Left kidney (tissue), 2 donors: ENCODE measurements around the gene SH3GLB1. TPM values are rescaled to one million over a fixed set of nuclear protein-coding genes. Genes with fewer than 3 reads are reported as not detected.

Experiments
- DNase-seq: peaks from one replicate; pipeline ENCODE4 v3.0.0-alpha.2; 2013
- polyA plus RNA-seq: library from polyadenylated mRNA; unstranded; fragments of 120-200 nt; gene quantifications from one replicate; pipeline ENCODE4 v1.2.1, GENCODE V29; 2013; ENCODE audit not compliant: insufficient read length

SH3GLB1 gene
- polyA plus RNA-seq, 1 donor: 88.2 TPM

DNA sequence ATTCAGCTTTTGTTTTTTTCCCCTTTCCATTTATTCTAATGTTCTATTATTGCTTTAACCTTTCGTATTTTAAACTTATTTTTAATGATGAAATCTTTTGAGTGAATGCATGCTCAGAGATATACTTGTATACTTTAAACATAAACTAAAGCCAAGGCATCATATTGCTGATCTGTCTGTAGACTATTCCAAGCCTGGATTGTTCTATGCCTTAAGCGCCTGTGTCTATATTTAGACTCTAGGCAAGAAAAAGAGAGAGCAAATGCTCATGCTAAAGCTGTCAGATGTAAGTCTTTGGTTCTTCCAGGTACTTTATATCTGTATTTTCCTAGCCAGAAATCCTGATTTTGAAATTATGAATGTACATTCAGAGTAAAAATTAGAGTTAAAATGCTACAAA, 14.4 kb downstream of the SH3GLB1 start:
- DNase-seq: no peak

DNA sequence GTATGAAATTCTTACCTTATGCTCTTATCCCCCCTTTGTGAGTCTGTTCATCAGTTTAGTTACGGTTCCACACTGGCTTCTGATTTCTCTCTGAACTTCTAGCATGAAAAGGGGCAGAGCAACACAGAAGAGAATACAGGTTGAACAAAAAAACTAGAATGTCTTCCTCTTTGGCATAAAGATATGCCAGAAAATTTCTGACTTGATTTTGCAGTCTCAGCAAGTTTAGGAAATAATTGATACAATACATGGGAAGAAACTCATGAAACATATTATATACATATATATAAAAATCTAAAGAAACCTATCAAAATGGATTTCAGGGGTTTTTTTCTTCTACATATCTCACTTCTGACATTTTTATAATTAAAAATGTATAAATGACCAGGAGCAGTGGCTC, 27.0 kb downstream of the SH3GLB1 start:
- no peak for DNase-seq

GRCh38 chr1:86733340-86733739, 29.0 kb downstream of the SH3GLB1 start:
- no peak for DNase-seq

DNA sequence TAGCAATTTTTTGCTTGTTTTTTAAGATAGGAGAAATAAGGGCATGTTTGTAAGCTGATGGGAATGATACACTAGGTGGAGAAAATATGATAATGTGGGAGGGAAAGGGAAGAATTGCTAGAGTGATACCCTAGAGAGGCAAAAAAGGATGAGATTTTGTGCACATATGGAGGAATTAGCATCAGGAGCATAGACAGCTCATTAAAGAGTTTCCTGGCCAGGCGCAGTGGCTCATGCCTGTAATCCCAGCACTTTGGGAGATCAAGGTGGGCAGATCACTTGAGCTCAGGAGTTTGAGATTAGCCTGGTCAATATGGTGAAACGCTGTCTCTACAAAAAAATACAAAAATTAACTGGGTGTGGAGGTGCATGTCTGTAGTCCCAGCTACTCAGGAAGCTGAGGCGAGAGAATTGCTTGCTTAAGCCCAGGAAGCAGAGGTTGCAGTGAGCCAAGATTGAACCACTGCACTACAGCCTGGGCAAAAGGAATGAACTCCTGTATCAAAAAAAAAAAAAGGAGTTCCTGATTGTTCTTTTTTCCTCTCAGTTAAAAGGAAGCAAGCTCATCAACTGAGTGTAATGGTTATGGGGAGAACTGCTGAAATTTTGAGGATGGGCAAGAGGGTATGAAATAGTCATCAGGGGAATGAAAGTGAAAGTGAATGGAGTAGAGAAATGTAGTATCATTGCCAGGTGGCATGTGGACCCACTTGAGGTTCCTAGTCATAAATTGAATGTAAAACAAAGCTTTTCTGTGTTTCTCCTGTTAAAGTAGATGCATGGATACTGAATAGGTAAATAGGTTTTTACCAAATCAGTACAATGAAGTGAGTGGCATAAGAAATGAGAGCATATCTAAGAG, 35.5 kb downstream of the SH3GLB1 start:
- no peak for DNase-seq

GRCh38 chr1:86741947-86742572, 37.7 kb downstream of the SH3GLB1 start:
- DNase-seq: no peak

GRCh38 chr1:86747304-86747703, 42.9 kb downstream of the SH3GLB1 start:
- no peak for DNase-seq

DNA sequence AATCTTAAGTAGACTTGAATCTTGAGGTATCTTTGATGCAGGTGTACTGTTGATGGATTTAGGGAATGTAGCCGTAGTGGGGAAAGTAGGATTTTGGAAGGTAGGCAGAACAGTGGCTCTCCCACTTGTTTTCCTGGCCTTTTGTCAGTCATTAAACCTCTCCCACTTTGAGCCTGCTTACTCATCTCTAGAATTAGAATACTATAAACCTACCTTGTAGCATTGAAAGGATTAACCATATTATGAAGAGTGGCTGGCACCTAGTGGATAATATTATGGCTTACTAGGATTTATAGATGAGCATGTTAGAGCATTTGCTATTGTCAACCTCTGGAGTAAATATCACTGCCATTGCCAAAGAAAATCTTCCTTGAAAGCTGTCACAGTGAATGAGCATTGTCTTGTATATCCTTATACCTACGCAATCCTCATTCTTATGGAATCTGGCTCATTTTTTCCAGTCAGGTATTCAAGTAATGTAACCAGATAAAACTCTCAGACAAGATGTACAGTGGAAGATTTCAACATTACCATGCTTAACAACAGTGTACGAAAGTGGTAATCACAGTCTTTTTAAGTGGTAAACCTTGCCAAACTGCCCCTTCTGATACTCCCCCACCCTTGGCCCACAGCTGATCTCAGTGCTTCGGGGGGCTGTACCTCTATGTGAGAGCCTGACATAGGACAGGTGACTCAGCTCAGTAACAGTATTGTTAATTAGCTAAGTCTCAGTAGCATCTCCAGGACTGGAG, 44.4 kb downstream of the SH3GLB1 start:
- no peak for DNase-seq

- no peak for DNase-seq
Observed at GRCh38 chr1:86750076-86750475, 45.7 kb downstream of the SH3GLB1 start.

- DNase-seq: no peak
Observed at GRCh38 chr1:86750530-86750929, 46.2 kb downstream of the SH3GLB1 start.

DNA sequence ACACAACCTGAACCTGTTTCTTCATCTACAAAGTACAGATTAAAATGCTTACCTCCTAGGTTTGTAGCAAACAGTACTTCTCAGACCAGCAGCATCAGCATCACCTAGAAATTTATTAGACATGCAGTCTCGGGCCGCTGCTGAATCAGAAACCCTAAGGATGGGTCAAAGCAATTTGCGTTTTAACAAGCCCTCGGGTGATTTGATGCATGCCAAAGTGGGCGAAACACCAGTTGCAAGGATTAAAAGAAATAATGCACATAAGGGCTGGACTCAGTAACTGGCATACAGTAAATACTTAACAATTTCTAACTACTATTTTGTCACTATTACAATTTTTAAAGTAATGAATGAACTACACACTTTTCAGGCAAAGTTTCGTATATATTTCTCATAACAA, 47.5 kb downstream of the SH3GLB1 start:
- no peak for DNase-seq

DNA sequence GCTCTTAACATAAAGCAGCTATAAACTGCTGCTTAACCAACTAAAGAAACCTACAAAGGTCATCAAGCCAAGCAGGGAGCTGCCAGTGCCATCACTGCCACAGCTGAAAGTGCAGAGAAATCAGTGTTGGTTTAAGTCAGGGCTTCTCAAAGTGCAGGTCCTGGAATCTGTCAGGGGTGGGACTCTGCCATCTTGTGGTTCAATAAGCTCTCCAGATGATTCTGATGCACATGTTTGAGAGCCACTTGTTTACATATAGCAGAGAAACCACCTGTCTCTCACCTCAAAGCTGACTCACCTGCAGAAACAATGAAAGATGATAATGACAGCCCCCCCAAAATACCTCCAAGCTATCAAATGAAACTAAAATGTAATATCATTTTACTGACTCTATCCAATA, 49.3 kb downstream of the SH3GLB1 start:
- DNase-seq: no peak

DNA sequence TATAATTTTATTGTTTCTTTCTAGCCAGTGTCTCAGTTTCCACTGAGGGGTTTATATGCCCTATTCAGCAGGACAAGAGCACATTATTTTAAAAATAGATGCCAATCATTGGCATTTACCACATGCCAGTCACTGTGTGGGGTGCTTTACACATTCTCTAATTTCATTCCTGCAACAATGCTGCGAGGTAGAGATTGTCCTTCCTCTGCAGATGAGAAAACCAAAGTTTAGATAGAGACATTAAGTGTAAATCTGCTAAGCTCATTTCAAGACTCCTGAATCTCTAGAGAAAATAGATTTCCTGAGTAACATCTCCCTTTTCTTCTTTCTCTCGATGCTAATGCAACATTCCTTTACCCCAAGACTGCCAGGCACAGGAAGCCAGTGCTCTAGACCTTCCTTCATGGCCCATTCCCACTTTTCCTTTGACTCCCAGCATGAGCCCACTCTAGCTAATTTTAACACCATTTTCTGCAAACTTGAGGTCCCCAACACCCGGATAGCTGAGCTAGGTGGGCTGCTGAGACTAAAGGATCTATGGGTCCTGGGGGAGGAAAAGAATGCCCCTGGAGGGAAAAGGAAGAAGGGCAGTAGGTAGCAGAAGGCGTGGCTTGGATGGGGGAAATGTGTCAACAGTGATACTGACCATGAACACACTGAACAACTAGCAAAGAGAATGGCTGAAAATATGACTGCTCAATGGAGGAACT, 50.0 kb downstream of the SH3GLB1 start:
- DNase-seq: no peak

- DNase-seq: no peak
Observed at GRCh38 chr1:86756062-86756406, 51.7 kb downstream of the SH3GLB1 start.

- DNase-seq: no peak
Observed at GRCh38 chr1:86757272-86757984, 53.1 kb downstream of the SH3GLB1 start.

DNA sequence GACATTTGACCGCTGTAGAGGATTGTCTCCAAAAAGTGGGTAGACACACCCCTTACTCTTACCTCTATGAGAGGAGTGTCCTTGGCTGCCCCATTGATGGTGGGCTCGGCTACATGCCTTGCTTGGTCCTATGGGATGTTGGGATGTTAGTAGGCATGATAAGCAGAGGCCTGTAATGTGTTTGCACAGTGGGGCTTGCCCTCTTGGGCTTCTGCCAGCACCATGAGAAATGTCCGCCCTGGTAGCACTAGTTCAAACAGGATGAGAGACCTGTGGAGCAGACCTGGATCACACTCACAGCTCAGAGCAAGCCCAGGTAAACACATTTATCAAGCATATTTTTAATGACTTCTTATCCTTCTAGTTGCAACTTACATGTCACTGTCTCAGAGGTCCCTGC, 54.2 kb downstream of the SH3GLB1 start:
- no peak for DNase-seq

GRCh38 chr1:86760199-86760598, 55.8 kb downstream of the SH3GLB1 start:
- DNase-seq: no peak

- no peak for DNase-seq
Observed at GRCh38 chr1:86762336-86762735, 58.0 kb downstream of the SH3GLB1 start.

- DNase-seq: no peak
Observed at GRCh38 chr1:86764523-86764922, 60.1 kb downstream of the SH3GLB1 start.

DNA sequence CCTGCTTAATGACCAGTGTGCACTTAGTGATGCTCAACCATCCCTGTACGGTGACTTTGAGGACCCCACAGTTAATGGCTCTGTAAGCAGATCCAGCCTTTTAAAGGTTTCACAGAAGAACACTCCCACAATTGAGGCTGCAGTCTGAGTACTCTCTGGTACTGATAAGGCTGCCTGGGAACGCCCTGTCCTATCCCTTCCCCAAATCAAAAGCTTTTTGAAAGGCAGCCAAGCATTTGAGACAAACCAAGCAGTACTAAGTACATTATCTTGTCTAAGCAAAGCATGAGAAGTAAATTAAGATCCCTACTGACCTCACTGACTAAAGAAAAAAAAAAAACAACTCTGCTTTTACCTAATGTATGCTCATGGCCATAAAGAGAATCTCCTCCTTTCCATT, 60.7 kb downstream of the SH3GLB1 start:
- no peak for DNase-seq

- DNase-seq: no peak
Observed at GRCh38 chr1:86765674-86766073, 61.3 kb downstream of the SH3GLB1 start.

DNA sequence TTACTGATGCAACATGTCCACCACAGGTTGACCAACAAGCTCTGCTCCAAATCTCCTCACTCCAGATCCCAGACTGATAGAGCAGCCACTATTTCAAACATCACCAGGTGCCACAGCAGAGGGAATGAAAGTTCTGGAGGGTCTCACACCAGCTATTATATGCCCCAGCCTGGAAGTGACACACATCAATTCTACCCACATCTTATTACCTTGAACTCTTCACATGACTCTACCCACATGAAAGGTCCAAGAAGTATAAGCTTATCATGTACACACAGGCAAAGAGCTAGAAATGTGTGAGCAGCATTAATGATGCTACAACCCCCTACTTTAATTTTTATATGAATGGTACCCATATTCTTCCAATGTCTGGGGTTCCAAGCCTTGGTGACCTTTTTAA, 64.2 kb downstream of the SH3GLB1 start:
- DNase-seq: no peak

DNA sequence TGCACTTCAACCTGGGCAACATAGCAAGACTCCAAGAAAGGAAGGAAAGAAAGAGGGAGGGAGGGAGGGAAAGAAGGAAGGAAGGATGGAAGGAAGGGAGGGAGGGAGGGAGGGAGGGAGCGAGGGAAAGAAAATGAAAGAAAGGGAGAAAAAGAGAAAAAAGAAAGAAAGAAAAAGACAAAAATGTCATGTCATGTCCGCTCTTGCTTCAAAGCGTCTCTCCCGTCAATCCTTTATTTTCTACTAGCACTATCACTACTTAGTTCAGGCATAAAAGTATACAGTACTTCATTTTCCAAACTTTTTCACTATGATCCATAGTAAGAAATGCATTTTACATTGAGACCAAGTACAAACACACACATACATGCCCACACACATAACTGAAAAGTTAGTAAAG, 64.7 kb downstream of the SH3GLB1 start:
- no peak for DNase-seq
